ENCODE measurements around the gene HRC. TPM values are rescaled to one million over a fixed set of nuclear protein-coding genes. Genes with fewer than 3 reads are reported as not detected.
"Not testable (repeated sequence)": the region's sequence is repeated elsewhere in the genome, so short reads cannot be mapped to it uniquely, and the experiment has no call there.

The HRC gene
- total RNA-seq, 2 donors from 2014 or later = 0.53 to 1.8 TPM

GRCh38 chr19:49128545-49129237 lies 26.5 kb downstream of the HRC start:
- TF ChIP-seq, protein P1, sequence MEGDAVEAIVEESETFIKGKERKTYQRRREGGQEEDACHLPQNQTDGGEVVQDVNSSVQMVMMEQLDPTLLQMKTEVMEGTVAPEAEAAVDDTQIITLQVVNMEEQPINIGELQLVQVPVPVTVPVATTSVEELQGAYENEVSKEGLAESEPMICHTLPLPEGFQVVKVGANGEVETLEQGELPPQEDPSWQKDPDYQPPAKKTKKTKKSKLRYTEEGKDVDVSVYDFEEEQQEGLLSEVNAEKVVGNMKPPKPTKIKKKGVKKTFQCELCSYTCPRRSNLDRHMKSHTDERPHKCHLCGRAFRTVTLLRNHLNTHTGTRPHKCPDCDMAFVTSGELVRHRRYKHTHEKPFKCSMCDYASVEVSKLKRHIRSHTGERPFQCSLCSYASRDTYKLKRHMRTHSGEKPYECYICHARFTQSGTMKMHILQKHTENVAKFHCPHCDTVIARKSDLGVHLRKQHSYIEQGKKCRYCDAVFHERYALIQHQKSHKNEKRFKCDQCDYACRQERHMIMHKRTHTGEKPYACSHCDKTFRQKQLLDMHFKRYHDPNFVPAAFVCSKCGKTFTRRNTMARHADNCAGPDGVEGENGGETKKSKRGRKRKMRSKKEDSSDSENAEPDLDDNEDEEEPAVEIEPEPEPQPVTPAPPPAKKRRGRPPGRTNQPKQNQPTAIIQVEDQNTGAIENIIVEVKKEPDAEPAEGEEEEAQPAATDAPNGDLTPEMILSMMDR (IDR thresholded peaks at IDR 0.05) = no peak
- Histone ChIP-seq H3K27me3 (no peaks in the 10 kb centered on the region), H3K27ac (no peak overlapping the region), H3K4me3 (peak overlapping the region; percentile 25), H3K9ac (ENCODE audit: low read depth in 2 of 2, low read length in 2 of 2) (peak overlapping the region in 1 of 2 donors; percentile 70), H3K4me1 (no peaks in the 10 kb centered on the region), H3K9me3 (no peaks in the 10 kb centered on the region), H3K36me3 (no peaks in the 10 kb centered on the region)
- DNase-seq = no peak
- intact Hi-C loops (cut with DNase I) = no loop called here

DNA sequence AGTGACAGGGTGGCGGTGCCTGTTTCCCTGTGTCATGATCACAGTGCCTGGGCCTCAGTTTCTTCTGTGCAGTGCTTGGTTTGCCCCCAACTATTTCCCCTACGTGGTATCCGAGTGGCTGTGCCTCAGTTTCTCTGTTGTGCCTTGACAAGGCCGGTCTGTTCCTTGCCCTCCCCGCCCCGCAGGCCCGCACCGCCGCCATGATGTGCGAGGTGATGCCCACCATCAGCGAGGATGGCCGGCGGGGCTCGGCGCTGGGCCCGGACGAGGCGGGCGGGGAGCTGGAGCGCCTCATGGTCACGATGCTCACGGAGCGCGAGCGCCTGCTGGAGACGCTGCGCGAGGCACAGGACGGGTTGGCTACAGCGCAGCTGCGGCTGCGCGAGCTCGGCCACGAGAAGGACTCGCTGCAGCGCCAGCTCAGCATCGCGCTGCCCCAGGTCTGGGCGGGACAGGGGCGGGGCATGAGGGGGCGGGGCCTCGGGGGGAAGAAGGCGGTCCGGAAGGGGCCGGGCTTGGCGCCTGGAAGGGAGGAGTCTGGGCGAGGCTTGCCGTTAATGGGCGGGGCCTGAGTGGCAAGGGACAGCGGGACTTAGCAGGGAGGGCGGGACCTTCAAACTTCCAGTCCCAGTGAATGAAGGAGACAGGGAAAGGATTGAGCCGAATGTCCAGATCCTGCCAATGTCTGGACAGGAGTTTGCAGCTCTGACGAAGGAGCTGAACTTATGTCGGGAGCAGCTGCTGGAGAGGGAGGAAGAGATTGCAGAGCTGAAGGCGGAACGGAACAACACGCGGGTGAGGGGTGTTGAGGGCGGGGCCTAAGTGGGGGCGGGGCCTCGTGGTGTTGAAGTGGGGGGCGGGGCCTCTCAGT lies 27.3 kb downstream of the HRC start:
- H3K4me1 ChIP-seq = no peaks in the 10 kb centered on the region
- peak overlapping the region in 1 of 2 donors; percentile 40 for H3K9ac ChIP-seq (ENCODE audit: low read depth in 2 of 2, low read length in 2 of 2)
- H3K4me3 ChIP-seq = peak overlapping the region; percentile 25
- no peaks in the 10 kb centered on the region for H3K27me3 ChIP-seq
- TF ChIP-seq, protein P1 (IDR thresholded peaks at IDR 0.05) = peak; percentile 15
- H3K36me3 ChIP-seq = no peaks in the 10 kb centered on the region
- DNase-seq = peak; percentile 98
- no peaks in the 10 kb centered on the region for H3K9me3 ChIP-seq
- H3K27ac ChIP-seq = peak overlapping the region; percentile 54
- intact Hi-C loops (cut with DNase I) = no loop called here

DNA sequence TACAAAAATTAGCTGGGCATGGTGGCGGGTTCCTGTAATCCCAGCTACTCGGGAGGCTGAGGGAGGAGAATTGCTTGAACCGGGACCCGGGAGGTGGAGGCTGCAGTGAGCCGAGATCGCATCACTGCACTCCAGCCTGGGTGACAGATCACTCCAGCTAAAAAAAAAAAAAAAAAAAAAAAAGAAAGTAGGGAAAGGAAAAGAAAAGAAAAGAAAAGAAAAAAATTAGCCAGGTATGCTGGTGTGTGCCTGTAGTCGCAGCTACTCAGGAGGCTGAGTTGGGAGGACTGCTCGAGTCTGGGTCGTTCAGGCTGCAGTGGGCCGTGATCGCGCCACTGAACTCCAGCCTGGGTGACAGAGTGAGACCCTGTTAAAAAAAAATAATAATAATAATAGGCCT lies 28.0 kb downstream of the HRC start:
- Histone ChIP-seq H3K4me3 (peak overlapping the region; percentile 12), H3K9ac (ENCODE audit: low read depth in 2 of 2, low read length in 2 of 2) (peak overlapping the region in 1 of 2 donors; percentile 40), H3K27ac (peak overlapping the region; percentile 54)
- H3K27me3 ChIP-seq; H3K36me3 ChIP-seq; intact Hi-C loops (cut with DNase I); DNase-seq; H3K4me1 ChIP-seq; H3K9me3 ChIP-seq: not testable (repeated sequence)

DNA sequence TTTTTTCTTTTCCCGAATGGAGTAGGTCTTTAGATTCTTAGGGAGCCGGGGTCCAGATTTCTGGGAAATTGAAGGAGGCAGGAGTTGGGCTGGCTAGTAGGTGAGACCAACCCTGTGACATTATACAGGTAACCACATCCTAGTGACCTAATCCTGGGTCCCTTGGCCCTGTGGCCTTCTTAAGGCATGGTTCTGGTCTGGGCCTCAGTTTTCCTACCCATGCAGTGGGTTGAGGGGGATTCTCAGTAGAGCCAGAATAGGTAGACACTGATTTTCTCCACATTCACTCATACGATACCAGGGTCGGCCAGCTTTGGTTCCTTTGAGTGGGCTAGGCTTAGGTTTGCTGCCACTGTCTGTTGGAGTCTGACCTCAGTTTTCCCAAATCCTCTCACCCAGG lies 28.6 kb downstream of the HRC start:
- Histone ChIP-seq H3K36me3 (no peaks in the 10 kb centered on the region), H3K27me3 (no peaks in the 10 kb centered on the region), H3K4me1 (no peaks in the 10 kb centered on the region), H3K27ac (no peak overlapping the region), H3K9me3 (no peaks in the 10 kb centered on the region), H3K9ac (ENCODE audit: low read depth in 2 of 2, low read length in 2 of 2) (peak overlapping the region in 1 of 2 donors; percentile 6), H3K4me3 (no peak overlapping the region)
- DNase-seq = no peak
- intact Hi-C loops (cut with DNase I) = no loop called here
- TF ChIP-seq, protein P1 (IDR thresholded peaks at IDR 0.05) = no peak

DNA sequence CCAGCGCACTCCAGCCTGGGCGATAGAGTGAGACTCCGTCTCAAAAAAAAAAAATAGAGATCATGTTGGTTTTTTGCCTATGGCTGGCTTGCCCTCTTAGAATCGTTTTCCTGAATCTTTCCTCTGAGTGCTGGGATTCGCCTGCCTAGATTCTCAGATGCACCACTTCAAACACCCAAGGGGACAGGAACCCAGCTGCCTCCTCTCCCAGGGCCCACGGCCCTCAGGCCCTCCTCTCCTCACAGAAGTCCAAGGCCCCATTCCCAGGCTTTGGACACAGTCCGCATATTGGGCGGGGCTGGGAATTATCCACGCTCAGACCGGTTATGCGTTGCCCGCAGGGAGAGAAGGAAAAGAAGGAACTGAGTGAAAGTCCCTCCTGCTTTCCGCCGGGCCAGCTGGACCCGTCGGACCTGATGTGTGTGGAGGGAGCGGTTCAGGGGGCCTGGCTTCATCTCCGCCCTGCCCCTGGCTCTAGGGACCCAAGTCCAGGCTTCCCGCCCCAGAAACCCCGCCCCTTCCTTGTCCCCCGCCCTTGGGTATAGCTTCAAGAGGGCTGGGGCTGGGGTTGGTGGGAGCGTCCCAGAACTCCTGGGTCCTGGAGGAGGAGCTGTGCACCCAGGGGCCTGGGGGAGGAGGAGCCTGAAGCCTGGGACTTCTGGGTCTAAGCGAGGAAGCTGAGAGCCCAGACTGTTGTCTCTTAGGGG lies 30.0 kb downstream of the HRC start:
- peak; percentile 91 for DNase-seq
- Histone ChIP-seq H3K9me3 (no peaks in the 10 kb centered on the region), H3K36me3 (no peaks in the 10 kb centered on the region), H3K9ac (ENCODE audit: low read depth in 2 of 2, low read length in 2 of 2) (peak overlapping the region in 1 of 2 donors; percentile 66), H3K27me3 (no peaks in the 10 kb centered on the region), H3K4me3 (peak overlapping the region; percentile 7), H3K27ac (peak overlapping the region; percentile 74), H3K4me1 (peaks cover 2% of the 10 kb centered on the region)
- intact Hi-C loops (cut with DNase I) = no loop called here
- TF ChIP-seq, protein P1 (IDR thresholded peaks at IDR 0.05) = no peak

DNA sequence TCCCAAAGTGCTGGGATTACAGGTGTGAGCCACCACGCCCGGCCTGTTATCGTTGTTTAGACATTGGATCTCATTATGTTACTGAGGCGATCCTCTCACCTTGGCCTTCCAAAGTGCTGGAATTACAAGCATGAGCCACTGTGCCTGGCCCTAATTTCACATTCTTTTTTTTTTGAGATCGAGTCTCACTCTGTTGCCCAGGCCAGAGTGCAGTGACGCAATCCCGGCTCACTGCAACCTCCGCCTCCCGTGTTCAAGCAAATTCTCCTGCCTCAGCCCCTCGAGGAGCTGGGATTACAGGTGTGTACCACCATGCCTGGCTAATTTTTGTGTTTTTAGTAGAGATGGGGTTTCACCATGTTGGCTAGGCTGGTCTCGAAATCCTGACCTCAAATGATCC lies 31.9 kb downstream of the HRC start:
- H3K27ac ChIP-seq; intact Hi-C loops (cut with DNase I); H3K36me3 ChIP-seq; DNase-seq; H3K9ac ChIP-seq (ENCODE audit: low read depth in 2 of 2, low read length in 2 of 2); H3K4me1 ChIP-seq; H3K4me3 ChIP-seq; H3K27me3 ChIP-seq; H3K9me3 ChIP-seq: not testable (repeated sequence)

DNA sequence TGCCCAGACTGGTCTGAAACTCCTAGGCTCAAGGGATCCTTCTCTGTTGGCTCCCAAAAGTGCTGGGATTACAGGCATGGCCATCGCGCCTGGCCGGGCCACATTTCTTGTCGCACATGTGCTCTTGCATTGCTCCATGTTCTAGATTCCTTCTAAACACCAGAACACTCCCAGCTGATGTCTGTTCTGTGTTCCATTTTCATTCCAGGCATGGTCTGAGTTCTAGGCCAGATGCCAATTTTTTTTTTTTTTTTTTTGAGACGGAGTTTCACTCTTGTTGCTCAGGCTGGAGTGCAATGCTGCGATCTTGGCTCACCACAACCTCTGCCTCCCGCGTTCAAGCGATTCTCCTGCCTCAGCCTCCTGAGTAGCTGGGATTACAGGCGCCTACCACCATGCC lies 33.4 kb downstream of the HRC start:
- DNase-seq; H3K27ac ChIP-seq; H3K4me3 ChIP-seq; H3K36me3 ChIP-seq; H3K27me3 ChIP-seq; intact Hi-C loops (cut with DNase I); H3K9me3 ChIP-seq; H3K9ac ChIP-seq (ENCODE audit: low read depth in 2 of 2, low read length in 2 of 2): not testable (repeated sequence)
- peaks cover 16% of the 10 kb centered on the region for H3K4me1 ChIP-seq

Measured in colonic mucosa (tissue), 4 donors.